ENCODE measurements around the gene DNAJB1. TPM values are rescaled to one million over a fixed set of nuclear protein-coding genes. Genes with fewer than 3 reads are reported as not detected.
A peak's percentile ranks its signal among the peaks of the same experiment; 100 is the strongest.

Gene DNAJB1
- total and polyA plus RNA-seq, 2 experiments from 2014 or later: 43.2 to 53.3 TPM

DNA sequence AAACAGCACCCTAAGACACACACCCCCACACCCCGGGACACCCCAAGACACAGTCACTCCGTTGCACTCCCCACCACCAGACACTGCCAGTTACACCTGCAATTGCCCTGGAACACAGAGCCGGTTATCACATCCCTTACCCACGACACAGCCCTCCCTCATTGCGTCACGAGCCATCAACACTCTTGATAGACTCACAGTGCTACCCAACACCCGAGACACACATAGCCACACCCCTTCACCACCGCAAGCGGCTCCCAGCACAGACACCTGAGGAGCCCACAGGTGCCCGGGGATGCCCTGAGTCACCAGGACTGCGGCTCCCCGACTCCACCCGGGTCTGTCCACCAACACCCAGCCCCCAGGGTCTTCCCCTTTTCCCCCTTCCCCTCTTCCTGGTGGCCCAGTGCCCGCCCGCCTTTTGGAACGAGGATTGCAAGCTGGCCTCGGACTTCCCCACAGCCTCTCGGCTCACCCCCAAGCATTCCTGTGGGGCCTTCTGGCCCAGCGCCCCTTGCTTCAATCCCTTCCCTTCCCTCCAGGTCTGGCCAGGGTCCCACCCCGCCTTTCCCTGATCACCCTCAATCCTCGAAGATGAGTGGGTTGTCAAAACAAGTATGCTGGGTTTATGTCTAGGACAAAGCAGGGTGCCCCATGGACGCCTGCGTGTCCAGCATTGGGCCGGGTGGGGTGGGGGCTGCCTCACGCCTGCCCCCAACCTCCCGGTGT is 41.4 kb downstream of the DNAJB1 start:
- Mint-ChIP-seq H3K36me3 (ENCODE audit: low read depth) (peaks cover 14% of the 10 kb centered on the region), H3K27me3 (ENCODE audit: insufficient read depth, low read depth, poor library complexity) (peaks cover 23% of the 10 kb centered on the region), H3K4me3 (no peak overlapping the region), H3K4me1 (peaks cover 33% of the 10 kb centered on the region), H3K9me3 (no peaks in the 10 kb centered on the region), H3K27ac (peak overlapping the region; percentile 71)
- H3K9me2 ChIP-seq (ENCODE audit: insufficient read depth): no peaks in the 10 kb centered on the region
- no peak overlapping the region for H2AFZ ChIP-seq
- TF ChIP-seq JUNB (IDR thresholded peaks at IDR 0.05; ENCODE audit: unreplicated experiment): no peak
- TF ChIP-seq POLR2AphosphoS5 (IDR thresholded peaks at IDR 0.05; ENCODE audit: low read depth): peak; percentile 31; the same call in 1 of the 2 replicates
- no peak for TF ChIP-seq NANOG (IDR thresholded peaks at IDR 0.05; ENCODE audit: borderline replicate concordance)
- H3K27ac ChIP-seq (ENCODE audit: low read depth): no peak overlapping the region
- no peak overlapping the region for H3K4me2 ChIP-seq
- no peaks in the 10 kb centered on the region for H3K79me2 ChIP-seq (replicated peaks; ENCODE audit: insufficient read depth)
- peaks cover 18% of the 10 kb centered on the region for H3K27me3 ChIP-seq (ENCODE audit: insufficient read depth)
- H3K4me3 ChIP-seq: no peak overlapping the region
- no peaks in the 10 kb centered on the region; the same call in 1 of the 2 replicates for H4K20me1 ChIP-seq (replicated peaks; ENCODE audit: insufficient read depth)
- H3F3A ChIP-seq (replicated peaks; ENCODE audit: low read depth): peaks cover 16% of the 10 kb centered on the region
- peaks cover 12% of the 10 kb centered on the region for H3K4me1 ChIP-seq (ENCODE audit: insufficient read depth)
- DNase-seq (ENCODE audit: low spot score) (no peak), ATAC-seq (no peak)
- peaks cover 5% of the 10 kb centered on the region; the same call in 1 of the 2 replicates for H3K36me3 ChIP-seq (ENCODE audit: insufficient read depth)

DNA sequence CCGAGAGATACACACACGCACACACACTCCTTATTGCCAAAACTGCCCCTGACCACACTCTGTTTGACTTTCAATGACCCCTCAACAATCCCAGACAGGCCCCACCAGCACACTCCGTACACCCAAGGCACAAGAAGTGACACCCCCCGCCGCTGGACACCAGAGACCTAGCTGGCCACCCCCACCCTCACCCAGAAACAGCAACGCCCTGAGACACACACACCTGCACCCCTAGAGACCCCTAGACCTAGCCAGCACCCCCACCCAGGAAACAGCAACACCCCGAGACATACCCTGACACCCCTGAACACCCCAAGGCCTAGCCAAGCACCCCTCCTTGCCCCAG is 41.9 kb downstream of the DNAJB1 start:
- H3K4me1 ChIP-seq (ENCODE audit: insufficient read depth): peaks cover 12% of the 10 kb centered on the region
- H3K9me2 ChIP-seq (ENCODE audit: insufficient read depth): no peaks in the 10 kb centered on the region
- no peak overlapping the region for H2AFZ ChIP-seq
- Mint-ChIP-seq H3K27me3 (ENCODE audit: insufficient read depth, low read depth, poor library complexity) (peaks cover 22% of the 10 kb centered on the region), H3K9me3 (no peaks in the 10 kb centered on the region), H3K36me3 (ENCODE audit: low read depth) (peaks cover 13% of the 10 kb centered on the region), H3K4me1 (peaks cover 35% of the 10 kb centered on the region), H3K27ac (peak overlapping the region; percentile 71; the same call in 1 of the 2 replicates), H3K4me3 (no peak overlapping the region; the same call in 2 of the 3 replicates)
- H3K36me3 ChIP-seq (ENCODE audit: insufficient read depth): peaks cover 5% of the 10 kb centered on the region; the same call in 1 of the 2 replicates
- no peak for ATAC-seq
- H3K4me3 ChIP-seq: no peak overlapping the region
- DNase-seq (ENCODE audit: low spot score): no peak
- H4K20me1 ChIP-seq (replicated peaks; ENCODE audit: insufficient read depth): no peaks in the 10 kb centered on the region; the same call in 1 of the 2 replicates
- H3K79me2 ChIP-seq (replicated peaks; ENCODE audit: insufficient read depth): no peaks in the 10 kb centered on the region
- peaks cover 18% of the 10 kb centered on the region for H3K27me3 ChIP-seq (ENCODE audit: insufficient read depth)
- no peak overlapping the region for H3K27ac ChIP-seq (ENCODE audit: low read depth)
- no peak overlapping the region for H3K4me2 ChIP-seq
- peaks cover 16% of the 10 kb centered on the region for H3F3A ChIP-seq (replicated peaks; ENCODE audit: low read depth)
- TF ChIP-seq, protein P1, sequence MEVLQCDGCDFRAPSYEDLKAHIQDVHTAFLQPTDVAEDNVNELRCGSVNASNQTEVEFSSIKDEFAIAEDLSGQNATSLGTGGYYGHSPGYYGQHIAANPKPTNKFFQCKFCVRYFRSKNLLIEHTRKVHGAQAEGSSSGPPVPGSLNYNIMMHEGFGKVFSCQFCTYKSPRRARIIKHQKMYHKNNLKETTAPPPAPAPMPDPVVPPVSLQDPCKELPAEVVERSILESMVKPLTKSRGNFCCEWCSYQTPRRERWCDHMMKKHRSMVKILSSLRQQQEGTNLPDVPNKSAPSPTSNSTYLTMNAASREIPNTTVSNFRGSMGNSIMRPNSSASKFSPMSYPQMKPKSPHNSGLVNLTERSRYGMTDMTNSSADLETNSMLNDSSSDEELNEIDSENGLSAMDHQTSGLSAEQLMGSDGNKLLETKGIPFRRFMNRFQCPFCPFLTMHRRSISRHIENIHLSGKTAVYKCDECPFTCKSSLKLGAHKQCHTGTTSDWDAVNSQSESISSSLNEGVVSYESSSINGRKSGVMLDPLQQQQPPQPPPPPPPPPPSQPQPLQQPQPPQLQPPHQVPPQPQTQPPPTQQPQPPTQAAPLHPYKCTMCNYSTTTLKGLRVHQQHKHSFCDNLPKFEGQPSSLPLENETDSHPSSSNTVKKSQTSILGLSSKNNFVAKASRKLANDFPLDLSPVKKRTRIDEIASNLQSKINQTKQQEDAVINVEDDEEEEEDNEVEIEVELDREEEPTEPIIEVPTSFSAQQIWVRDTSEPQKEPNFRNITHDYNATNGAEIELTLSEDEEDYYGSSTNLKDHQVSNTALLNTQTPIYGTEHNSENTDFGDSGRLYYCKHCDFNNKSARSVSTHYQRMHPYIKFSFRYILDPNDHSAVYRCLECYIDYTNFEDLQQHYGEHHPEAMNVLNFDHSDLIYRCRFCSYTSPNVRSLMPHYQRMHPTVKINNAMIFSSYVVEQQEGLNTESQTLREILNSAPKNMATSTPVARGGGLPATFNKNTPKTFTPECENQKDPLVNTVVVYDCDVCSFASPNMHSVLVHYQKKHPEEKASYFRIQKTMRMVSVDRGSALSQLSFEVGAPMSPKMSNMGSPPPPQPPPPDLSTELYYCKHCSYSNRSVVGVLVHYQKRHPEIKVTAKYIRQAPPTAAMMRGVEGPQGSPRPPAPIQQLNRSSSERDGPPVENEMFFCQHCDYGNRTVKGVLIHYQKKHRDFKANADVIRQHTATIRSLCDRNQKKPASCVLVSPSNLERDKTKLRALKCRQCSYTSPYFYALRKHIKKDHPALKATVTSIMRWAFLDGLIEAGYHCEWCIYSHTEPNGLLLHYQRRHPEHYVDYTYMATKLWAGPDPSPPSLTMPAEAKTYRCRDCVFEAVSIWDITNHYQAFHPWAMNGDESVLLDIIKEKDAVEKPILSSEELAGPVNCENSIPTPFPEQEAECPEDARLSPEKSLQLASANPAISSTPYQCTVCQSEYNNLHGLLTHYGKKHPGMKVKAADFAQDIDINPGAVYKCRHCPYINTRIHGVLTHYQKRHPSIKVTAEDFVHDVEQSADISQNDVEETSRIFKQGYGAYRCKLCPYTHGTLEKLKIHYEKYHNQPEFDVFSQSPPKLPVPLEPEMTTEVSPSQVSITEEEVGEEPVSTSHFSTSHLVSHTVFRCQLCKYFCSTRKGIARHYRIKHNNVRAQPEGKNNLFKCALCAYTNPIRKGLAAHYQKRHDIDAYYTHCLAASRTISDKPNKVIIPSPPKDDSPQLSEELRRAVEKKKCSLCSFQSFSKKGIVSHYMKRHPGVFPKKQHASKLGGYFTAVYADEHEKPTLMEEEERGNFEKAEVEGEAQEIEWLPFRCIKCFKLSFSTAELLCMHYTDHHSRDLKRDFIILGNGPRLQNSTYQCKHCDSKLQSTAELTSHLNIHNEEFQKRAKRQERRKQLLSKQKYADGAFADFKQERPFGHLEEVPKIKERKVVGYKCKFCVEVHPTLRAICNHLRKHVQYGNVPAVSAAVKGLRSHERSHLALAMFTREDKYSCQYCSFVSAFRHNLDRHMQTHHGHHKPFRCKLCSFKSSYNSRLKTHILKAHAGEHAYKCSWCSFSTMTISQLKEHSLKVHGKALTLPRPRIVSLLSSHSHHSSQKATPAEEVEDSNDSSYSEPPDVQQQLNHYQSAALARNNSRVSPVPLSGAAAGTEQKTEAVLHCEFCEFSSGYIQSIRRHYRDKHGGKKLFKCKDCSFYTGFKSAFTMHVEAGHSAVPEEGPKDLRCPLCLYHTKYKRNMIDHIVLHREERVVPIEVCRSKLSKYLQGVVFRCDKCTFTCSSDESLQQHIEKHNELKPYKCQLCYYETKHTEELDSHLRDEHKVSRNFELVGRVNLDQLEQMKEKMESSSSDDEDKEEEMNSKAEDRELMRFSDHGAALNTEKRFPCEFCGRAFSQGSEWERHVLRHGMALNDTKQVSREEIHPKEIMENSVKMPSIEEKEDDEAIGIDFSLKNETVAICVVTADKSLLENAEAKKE (CRISPR knock-in tag; IDR thresholded peaks at IDR 0.05): no peak
- TF ChIP-seq NANOG (IDR thresholded peaks at IDR 0.05; ENCODE audit: borderline replicate concordance) (no peak), JUNB (IDR thresholded peaks at IDR 0.05; ENCODE audit: unreplicated experiment) (no peak), EZH2phosphoT487 (IDR thresholded peaks at IDR 0.05; ENCODE audit: unreplicated experiment) (no peak), POLR2AphosphoS5 (IDR thresholded peaks at IDR 0.05; ENCODE audit: low read depth) (no peak), ZNF331 (CRISPR knock-in tag; IDR thresholded peaks at IDR 0.05; ENCODE audit: low read depth) (no peak), ZNF114 (CRISPR knock-in tag; IDR thresholded peaks at IDR 0.05) (no peak), STAT1 (IDR thresholded peaks at IDR 0.05; ENCODE audit: unreplicated experiment) (no peak)
- TF ChIP-seq, protein P2, sequence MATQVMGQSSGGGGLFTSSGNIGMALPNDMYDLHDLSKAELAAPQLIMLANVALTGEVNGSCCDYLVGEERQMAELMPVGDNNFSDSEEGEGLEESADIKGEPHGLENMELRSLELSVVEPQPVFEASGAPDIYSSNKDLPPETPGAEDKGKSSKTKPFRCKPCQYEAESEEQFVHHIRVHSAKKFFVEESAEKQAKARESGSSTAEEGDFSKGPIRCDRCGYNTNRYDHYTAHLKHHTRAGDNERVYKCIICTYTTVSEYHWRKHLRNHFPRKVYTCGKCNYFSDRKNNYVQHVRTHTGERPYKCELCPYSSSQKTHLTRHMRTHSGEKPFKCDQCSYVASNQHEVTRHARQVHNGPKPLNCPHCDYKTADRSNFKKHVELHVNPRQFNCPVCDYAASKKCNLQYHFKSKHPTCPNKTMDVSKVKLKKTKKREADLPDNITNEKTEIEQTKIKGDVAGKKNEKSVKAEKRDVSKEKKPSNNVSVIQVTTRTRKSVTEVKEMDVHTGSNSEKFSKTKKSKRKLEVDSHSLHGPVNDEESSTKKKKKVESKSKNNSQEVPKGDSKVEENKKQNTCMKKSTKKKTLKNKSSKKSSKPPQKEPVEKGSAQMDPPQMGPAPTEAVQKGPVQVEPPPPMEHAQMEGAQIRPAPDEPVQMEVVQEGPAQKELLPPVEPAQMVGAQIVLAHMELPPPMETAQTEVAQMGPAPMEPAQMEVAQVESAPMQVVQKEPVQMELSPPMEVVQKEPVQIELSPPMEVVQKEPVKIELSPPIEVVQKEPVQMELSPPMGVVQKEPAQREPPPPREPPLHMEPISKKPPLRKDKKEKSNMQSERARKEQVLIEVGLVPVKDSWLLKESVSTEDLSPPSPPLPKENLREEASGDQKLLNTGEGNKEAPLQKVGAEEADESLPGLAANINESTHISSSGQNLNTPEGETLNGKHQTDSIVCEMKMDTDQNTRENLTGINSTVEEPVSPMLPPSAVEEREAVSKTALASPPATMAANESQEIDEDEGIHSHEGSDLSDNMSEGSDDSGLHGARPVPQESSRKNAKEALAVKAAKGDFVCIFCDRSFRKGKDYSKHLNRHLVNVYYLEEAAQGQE (IDR thresholded peaks at IDR 0.05; ENCODE audit: unreplicated experiment): no peak
- TF ChIP-seq, protein P3, sequence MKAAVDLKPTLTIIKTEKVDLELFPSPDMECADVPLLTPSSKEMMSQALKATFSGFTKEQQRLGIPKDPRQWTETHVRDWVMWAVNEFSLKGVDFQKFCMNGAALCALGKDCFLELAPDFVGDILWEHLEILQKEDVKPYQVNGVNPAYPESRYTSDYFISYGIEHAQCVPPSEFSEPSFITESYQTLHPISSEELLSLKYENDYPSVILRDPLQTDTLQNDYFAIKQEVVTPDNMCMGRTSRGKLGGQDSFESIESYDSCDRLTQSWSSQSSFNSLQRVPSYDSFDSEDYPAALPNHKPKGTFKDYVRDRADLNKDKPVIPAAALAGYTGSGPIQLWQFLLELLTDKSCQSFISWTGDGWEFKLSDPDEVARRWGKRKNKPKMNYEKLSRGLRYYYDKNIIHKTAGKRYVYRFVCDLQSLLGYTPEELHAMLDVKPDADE (IDR thresholded peaks at IDR 0.05): no peak

All from GM23338 (cell line).